Measurements from ENCODE around the gene PAMR1. TPM values are rescaled to one million over a fixed set of nuclear protein-coding genes. Genes with fewer than 3 reads are reported as not detected.

Gene PAMR1
- total RNA-seq, 1 donor from 2014 or later: 12.9 TPM

DNA sequence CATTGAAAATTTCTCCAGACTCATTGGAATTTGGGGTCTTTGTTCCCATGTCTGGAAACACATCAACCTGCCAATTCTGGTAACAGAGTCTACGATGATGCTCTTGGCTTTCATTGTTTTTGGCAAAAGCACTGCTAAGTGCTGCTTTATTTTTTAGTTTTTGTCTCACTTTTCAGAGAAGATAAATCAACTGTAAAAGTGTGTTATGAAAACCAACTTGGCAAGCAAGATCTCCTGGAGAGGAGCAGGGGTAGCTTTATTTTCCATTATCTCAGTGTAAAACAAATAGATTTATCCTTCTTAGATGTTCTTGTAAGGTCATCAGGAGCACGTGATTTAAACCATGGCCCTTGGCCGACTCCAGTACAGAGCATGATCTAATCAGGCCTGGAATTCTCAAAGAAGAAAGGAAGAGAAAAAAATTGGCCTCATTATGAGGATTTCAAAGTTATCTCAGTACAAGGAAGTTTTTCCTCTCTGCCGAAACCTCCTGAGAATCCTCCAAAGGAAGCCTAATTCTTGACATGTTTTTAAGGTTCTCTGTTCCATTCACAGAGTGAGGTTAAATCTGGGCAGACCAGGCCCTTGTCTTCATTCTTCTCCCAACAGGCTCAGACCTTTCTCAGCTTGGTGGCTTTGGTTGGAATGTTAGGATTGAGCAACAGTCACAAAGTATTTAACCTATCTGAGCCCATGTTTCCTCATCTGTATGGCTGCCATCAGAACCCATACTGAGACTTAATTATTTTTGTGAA is 16.4 kb upstream of the PAMR1 start:
- Histone ChIP-seq H3K36me3 (no peaks in the 10 kb centered on the region), H3K27ac (replicated peaks) (peak overlapping the region; percentile 79), H3K4me3 (no peak overlapping the region), H3K9me3 (replicated peaks) (no peaks in the 10 kb centered on the region), H3K4me1 (peaks cover 14% of the 10 kb centered on the region), H3K27me3 (ENCODE audit: low read depth) (peaks cover 33% of the 10 kb centered on the region)
- DNase-seq: peak; percentile 29
- intact Hi-C loops (cut with micrococcal nuclease): no loop called here
- TF ChIP-seq, protein P1, sequence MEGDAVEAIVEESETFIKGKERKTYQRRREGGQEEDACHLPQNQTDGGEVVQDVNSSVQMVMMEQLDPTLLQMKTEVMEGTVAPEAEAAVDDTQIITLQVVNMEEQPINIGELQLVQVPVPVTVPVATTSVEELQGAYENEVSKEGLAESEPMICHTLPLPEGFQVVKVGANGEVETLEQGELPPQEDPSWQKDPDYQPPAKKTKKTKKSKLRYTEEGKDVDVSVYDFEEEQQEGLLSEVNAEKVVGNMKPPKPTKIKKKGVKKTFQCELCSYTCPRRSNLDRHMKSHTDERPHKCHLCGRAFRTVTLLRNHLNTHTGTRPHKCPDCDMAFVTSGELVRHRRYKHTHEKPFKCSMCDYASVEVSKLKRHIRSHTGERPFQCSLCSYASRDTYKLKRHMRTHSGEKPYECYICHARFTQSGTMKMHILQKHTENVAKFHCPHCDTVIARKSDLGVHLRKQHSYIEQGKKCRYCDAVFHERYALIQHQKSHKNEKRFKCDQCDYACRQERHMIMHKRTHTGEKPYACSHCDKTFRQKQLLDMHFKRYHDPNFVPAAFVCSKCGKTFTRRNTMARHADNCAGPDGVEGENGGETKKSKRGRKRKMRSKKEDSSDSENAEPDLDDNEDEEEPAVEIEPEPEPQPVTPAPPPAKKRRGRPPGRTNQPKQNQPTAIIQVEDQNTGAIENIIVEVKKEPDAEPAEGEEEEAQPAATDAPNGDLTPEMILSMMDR (IDR thresholded peaks at IDR 0.05; ENCODE audit: borderline replicate concordance): no peak

DNA sequence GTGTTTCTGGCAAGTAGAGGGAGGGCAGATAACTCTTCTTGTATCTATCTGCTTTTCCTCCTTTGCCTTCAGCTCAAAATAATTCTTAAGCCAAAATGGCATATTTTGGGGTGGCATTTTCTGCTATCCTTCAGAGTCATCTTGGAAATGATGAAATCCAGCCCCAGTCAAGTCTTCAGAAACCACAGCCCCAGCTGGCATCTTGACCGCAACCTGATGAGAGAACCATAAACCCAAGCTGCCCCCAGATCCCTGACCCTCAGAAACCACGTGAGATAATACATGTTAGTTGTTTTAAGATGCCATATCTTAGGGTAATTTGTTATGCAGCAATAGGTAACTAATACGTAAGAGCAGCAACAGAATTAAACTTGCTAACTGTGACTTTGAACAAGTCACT is 15.1 kb upstream of the PAMR1 start:
- peak overlapping the region; percentile 79 for H3K27ac ChIP-seq (replicated peaks)
- intact Hi-C loops (cut with micrococcal nuclease): no loop called here
- peaks cover 14% of the 10 kb centered on the region for H3K4me1 ChIP-seq
- no peak for DNase-seq
- no peaks in the 10 kb centered on the region for H3K9me3 ChIP-seq (replicated peaks)
- H3K27me3 ChIP-seq (ENCODE audit: low read depth): peaks cover 26% of the 10 kb centered on the region
- H3K4me3 ChIP-seq: no peak overlapping the region
- H3K36me3 ChIP-seq: no peaks in the 10 kb centered on the region
- TF ChIP-seq, protein P1 (IDR thresholded peaks at IDR 0.05; ENCODE audit: borderline replicate concordance): no peak

DNA sequence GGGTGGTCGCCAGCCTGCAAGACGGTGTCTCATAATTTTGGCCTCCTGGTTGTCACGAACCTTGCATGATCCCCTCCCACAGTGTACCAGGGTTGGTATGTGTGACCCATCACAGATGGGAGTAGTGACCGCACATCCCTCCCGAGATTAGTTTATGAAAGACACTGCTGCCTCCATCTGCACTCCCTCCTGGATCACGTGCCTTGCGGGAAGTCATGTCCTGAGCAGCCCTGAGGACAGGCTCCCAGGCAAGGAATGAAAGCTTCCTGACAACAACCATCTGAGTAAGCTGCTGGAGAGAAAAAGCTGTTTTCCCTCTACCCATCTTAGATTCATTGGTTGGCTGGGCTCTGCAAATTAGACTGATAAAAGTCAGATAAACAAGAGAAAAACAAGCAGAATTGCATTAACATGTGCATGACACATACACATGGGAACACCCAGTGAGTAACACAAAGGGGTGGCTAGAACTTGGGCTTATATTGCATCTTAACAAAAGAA is 14.4 kb upstream of the PAMR1 start:
- intact Hi-C loops (cut with micrococcal nuclease): no loop called here
- peaks cover 14% of the 10 kb centered on the region for H3K4me1 ChIP-seq
- no peaks in the 10 kb centered on the region for H3K9me3 ChIP-seq (replicated peaks)
- H3K36me3 ChIP-seq: no peaks in the 10 kb centered on the region
- TF ChIP-seq, protein P1 (IDR thresholded peaks at IDR 0.05; ENCODE audit: borderline replicate concordance): no peak
- peak overlapping the region; percentile 79 for H3K27ac ChIP-seq (replicated peaks)
- no peak overlapping the region for H3K4me3 ChIP-seq
- DNase-seq: peak; percentile 66
- H3K27me3 ChIP-seq (ENCODE audit: low read depth): peaks cover 19% of the 10 kb centered on the region

DNA sequence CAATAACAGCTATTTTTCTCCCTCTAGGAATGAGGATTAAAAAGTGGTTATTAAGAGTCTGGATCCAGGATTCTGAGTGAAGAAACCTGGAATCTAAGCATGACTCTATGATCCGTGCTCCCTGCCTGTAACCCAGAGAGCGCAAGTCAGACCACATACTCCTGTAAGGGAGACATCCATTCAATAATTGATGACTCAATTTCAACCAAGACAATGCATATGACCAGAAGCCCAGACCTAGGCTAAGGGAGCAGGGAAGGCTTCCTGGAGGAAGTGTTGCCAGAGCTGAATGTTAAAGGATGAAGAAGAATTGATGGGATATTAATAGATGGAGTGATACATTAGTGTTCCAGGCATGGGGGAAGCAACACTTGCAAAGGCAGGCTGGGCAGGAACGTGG is 13.8 kb upstream of the PAMR1 start:
- Histone ChIP-seq H3K27ac (replicated peaks) (peak overlapping the region; percentile 79), H3K4me3 (no peak overlapping the region), H3K9me3 (replicated peaks) (no peaks in the 10 kb centered on the region), H3K27me3 (ENCODE audit: low read depth) (peaks cover 18% of the 10 kb centered on the region), H3K4me1 (peaks cover 14% of the 10 kb centered on the region), H3K36me3 (no peaks in the 10 kb centered on the region)
- TF ChIP-seq, protein P1 (IDR thresholded peaks at IDR 0.05; ENCODE audit: borderline replicate concordance): no peak
- DNase-seq: no peak
- intact Hi-C loops (cut with micrococcal nuclease): no loop called here

DNA sequence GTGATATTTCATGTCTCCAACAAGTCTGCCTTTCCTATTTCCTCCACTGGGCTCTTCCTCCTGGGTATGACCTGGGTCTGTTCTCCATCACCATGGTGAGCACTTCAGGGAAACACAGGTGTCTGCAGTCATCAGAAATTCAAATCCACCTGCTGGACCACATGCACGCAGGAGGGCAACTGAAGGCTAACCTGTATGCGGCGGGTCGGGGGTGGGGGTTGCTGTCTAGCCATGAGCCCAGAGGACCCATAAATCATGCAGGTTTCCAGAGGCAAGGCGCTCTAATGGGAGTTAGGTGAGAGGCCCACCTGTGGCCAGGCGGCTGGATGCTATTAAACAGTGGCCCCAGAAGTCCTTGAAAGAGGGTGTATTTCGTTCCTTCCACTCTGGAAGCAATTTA is 11.1 kb upstream of the PAMR1 start:
- intact Hi-C loops (cut with micrococcal nuclease): no loop called here
- Histone ChIP-seq H3K9me3 (replicated peaks) (no peaks in the 10 kb centered on the region), H3K36me3 (no peaks in the 10 kb centered on the region), H3K27me3 (ENCODE audit: low read depth) (peaks cover 18% of the 10 kb centered on the region), H3K4me1 (peaks cover 9% of the 10 kb centered on the region), H3K4me3 (no peak overlapping the region), H3K27ac (replicated peaks) (no peak overlapping the region)
- TF ChIP-seq, protein P1 (IDR thresholded peaks at IDR 0.05; ENCODE audit: borderline replicate concordance): no peak
- no peak for DNase-seq

Data from left ventricle myocardium inferior (tissue), 1 donor.